Breast epithelium (tissue), 3 donors: Measurements from ENCODE around the gene STX8.

Source experiments
- CTCF ChIP-seq, 3 donors: fragments of 450-650 bp; IDR thresholded peaks; one replicate each; pipeline ENCODE4 v1.5.1; 2016 to 2017; ENCODE audit warnings: antibody characterized with exemption in 3 of 3, mild to moderate bottlenecking in 3 of 3, moderate library complexity in 3 of 3
- POLR2A ChIP-seq: fragments of 450-650 bp; IDR thresholded peaks from one replicate; pipeline ENCODE4 v1.6.1; 2016; ENCODE audit warnings: antibody characterized with exemption, mild to moderate bottlenecking, moderate library complexity
- POLR2AphosphoS5 ChIP-seq, 3 donors: sonication (generic); formaldehyde crosslinking; IDR thresholded peaks; one replicate each; pipeline ENCODE4 v1.6.1; 2017; ENCODE audit warnings: antibody characterized with exemption in 3 of 3

GRCh38 chr17:9266031-9266680 lies 309.5 kb downstream of the STX8 start:
- TF ChIP-seq POLR2A = no peak
- no peak for TF ChIP-seq CTCF (IDR thresholded peaks at IDR 0.05)
- no peak for TF ChIP-seq POLR2AphosphoS5 (IDR thresholded peaks at IDR 0.05)
